HEK293 (cell line): Measurements from ENCODE around the gene ADIRF.
"Not testable (repeated sequence)": the region's sequence is repeated elsewhere in the genome, so short reads cannot be mapped to it uniquely, and the experiment has no call there.

Source experiments
- YY1 ChIP-seq: fragments of 450-650 bp; formaldehyde crosslinking; IDR thresholded peaks from 2 replicates; pipeline ENCODE4 v1.5.1; 2018; ENCODE audit warnings: missing biosample characterization, missing genetic modification characterization
- ZBTB21 ChIP-seq: fragments of 450-650 bp; formaldehyde crosslinking; IDR thresholded peaks from 2 replicates; pipeline ENCODE4 v1.5.1; 2017; ENCODE audit warnings: missing biosample characterization, missing genetic modification characterization
- ZNF302 ChIP-seq: fragments of 450-650 bp; formaldehyde crosslinking; IDR thresholded peaks from 2 replicates; pipeline ENCODE4 v1.5.1; 2016; ENCODE audit warnings: missing biosample characterization, missing genetic modification characterization, low read depth
- ZNF416 ChIP-seq: fragments of 450-650 bp; formaldehyde crosslinking; IDR thresholded peaks from 2 replicates; pipeline ENCODE4 v1.5.1; 2016; ENCODE audit warnings: missing biosample characterization, missing genetic modification characterization
- ZNF521 ChIP-seq: fragments of 450-650 bp; formaldehyde crosslinking; IDR thresholded peaks from 2 replicates; pipeline ENCODE4 v1.5.1; 2017; ENCODE audit warnings: missing biosample characterization, mild to moderate bottlenecking, missing genetic modification characterization
- ZNF785 ChIP-seq: fragments of 450-650 bp; formaldehyde crosslinking; IDR thresholded peaks from 2 replicates; pipeline ENCODE4 v1.5.1; 2016; ENCODE audit warnings: missing biosample characterization, missing genetic modification characterization
- TF ChIP-seq, protein P1 (sequence below): fragments of 450-650 bp; formaldehyde crosslinking; IDR thresholded peaks from 2 replicates; pipeline ENCODE4 v1.5.1; 2016; ENCODE audit warnings: missing biosample characterization, missing genetic modification characterization
- TF ChIP-seq, protein P2 (sequence below): fragments of 450-650 bp; formaldehyde crosslinking; IDR thresholded peaks from 2 replicates; pipeline ENCODE4 v1.5.1; 2016; ENCODE audit warnings: missing biosample characterization, missing genetic modification characterization

DNA sequence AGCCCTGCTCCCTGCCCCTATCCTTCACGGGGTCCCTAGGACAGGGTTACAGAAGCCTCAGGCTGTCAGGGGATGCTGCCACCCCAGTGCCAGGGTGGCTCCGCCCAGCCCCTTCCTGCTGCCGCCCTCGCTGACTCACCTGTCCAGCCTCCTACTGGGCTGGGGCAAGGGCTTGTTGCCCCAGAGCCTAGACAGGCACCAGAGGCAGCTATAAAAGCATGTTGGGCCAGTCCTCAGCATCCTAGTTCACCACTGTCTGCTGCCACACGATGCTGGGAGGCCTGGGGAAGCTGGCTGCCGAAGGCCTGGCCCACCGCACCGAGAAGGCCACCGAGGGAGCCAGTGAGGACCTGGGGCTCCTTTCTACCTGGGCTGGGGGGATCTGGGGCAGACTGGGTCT is 51.8 kb downstream of the ADIRF start, which contains the start of gene FAM25A:
- TF ChIP-seq ZNF416, ZNF302, ZNF785, ZNF521, YY1, ZBTB21 (tag by site-specific recombination): not testable (repeated sequence)
- TF ChIP-seq, protein P1, sequence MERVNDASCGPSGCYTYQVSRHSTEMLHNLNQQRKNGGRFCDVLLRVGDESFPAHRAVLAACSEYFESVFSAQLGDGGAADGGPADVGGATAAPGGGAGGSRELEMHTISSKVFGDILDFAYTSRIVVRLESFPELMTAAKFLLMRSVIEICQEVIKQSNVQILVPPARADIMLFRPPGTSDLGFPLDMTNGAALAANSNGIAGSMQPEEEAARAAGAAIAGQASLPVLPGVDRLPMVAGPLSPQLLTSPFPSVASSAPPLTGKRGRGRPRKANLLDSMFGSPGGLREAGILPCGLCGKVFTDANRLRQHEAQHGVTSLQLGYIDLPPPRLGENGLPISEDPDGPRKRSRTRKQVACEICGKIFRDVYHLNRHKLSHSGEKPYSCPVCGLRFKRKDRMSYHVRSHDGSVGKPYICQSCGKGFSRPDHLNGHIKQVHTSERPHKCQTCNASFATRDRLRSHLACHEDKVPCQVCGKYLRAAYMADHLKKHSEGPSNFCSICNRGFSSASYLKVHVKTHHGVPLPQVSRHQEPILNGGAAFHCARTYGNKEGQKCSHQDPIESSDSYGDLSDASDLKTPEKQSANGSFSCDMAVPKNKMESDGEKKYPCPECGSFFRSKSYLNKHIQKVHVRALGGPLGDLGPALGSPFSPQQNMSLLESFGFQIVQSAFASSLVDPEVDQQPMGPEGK (tag by site-specific recombination): not testable (repeated sequence)
- TF ChIP-seq, protein P2, sequence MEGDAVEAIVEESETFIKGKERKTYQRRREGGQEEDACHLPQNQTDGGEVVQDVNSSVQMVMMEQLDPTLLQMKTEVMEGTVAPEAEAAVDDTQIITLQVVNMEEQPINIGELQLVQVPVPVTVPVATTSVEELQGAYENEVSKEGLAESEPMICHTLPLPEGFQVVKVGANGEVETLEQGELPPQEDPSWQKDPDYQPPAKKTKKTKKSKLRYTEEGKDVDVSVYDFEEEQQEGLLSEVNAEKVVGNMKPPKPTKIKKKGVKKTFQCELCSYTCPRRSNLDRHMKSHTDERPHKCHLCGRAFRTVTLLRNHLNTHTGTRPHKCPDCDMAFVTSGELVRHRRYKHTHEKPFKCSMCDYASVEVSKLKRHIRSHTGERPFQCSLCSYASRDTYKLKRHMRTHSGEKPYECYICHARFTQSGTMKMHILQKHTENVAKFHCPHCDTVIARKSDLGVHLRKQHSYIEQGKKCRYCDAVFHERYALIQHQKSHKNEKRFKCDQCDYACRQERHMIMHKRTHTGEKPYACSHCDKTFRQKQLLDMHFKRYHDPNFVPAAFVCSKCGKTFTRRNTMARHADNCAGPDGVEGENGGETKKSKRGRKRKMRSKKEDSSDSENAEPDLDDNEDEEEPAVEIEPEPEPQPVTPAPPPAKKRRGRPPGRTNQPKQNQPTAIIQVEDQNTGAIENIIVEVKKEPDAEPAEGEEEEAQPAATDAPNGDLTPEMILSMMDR (tag by site-specific recombination): not testable (repeated sequence)
